ENCODE results near the gene RBBP5.
A peak's percentile ranks its signal among the peaks of the same experiment; 100 is the strongest.

RBBP5 gene

DNA sequence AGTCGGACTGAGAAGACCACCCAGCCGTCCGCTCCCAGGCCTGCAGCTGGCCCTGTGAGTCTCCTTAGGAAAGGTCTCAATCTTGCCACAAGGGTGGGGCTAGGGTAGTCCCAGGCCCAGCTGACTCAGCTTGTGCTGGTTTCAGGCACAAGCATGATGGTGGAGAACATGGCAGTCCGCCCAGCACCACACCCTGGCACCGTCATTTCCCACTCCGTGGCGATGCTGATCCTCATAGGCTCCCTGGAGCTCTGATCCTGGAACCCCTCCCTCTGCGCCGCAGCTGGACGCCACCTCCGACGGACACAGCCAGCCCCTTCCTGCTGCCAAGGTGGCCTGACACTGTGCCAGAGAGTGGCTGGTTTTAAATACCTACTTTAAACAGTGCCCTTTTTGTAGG, 48.3 kb downstream of the RBBP5 start:
- no peak for DNase-seq

- DNase-seq = no peak
Measured at GRCh38 chr1:205072881-205073280, 48.9 kb downstream of the RBBP5 start.

GRCh38 chr1:205072286-205072685, 49.5 kb downstream of the RBBP5 start:
- no peak for DNase-seq

- DNase-seq = no peak
Measured at GRCh38 chr1:205071801-205072200, 50.0 kb downstream of the RBBP5 start.

GRCh38 chr1:205071028-205071409, 50.8 kb downstream of the RBBP5 start:
- no peak for DNase-seq

DNA sequence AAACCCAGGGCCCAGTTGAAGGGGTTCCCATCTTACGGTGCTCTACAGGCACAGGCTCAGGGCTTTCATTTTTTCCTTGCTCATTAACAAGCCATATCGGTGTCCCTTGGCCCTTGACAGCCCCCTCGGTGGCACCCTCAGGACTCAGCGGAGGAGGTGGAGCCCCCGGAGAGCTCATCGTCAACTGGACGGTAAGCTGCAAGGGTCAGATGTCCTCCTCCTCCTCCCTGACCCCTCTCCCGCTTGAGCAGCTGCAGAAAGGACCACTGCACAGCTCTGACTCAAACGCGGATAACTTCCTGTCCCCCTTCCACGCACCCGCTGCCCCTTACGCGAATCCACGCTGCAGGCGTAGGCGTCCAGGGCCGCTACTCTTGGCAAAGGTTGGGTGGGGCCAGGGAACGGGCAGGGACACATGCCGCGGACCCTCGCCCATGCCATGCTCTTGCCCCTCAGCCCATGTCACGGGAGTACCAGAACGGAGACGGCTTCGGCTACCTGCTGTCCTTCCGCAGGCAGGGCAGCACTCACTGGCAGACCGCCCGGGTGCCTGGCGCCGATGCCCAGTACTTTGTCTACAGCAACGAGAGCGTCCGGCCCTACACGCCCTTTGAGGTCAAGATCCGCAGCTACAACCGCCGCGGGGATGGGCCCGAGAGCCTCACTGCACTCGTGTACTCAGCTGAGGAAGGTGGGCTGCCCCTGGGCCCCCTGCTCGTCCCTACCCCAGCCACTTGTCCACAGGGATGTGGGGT, 52.2 kb downstream of the RBBP5 start:
- no peak for DNase-seq

DNA sequence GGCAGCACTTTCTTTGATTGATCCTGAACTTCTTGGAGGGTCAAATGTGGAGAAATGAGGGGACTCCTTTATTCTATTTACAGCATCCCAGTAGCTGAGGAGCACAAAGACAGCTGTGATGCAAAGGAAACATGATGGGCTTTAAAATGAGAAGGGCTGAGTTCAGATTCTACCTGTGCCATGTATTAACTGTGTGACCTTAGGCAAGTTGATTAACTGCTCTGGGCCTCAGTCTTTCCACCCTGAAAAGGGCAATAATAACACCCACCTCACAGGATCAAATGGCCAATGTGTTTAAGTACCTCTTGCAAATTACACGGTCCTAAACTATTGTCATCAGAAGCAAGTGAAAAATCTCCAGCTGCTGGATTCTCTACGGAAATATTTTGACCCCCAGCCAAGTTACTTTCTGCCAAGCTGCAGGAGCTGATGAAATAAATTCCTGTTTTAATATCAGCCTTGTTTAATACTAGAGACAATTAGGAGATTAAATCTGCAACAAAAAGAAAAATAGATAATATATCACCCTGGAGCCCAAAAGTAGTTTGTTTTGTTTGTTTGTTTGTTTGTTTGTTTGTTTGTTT, 53.2 kb downstream of the RBBP5 start:
- no peak for DNase-seq

DNA sequence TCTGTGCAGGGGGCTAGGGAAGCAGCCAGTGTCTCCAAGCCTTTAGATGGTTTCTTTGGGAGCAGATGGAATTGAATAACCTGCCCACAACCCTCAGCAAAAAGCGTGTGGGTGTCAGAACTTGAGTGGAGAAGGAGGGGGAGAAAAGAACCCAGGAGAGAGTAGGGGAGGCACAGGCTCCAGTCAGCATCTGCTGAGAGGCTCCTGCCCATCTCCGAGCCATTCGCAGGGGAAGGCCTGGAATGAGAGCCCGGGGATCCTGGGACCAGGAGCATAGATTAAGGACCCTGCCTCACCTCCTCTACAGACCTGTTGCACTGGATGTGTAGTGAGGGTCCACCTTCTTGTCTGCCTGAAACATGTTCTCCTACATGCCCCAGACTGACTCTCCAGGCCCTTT, 53.8 kb downstream of the RBBP5 start:
- DNase-seq = no peak

DNA sequence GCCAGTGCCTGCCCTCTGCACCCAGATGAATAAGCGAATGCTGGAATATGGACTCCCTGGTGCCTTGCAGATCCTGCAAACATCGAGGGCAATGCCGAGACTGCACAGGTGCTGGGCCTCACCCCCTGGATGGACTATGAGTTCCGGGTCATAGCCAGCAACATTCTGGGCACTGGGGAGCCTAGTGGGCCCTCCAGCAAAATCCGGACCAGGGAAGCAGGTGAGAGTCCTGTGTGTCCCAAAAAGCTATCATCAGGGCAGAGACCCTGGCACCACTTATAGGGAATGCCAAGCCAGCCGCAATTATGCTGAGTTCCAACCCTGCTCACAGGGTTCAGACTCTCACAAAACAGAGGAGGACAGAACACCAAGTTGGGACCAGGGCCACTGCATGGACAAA, 54.7 kb downstream of the RBBP5 start:
- DNase-seq = no peak

DNA sequence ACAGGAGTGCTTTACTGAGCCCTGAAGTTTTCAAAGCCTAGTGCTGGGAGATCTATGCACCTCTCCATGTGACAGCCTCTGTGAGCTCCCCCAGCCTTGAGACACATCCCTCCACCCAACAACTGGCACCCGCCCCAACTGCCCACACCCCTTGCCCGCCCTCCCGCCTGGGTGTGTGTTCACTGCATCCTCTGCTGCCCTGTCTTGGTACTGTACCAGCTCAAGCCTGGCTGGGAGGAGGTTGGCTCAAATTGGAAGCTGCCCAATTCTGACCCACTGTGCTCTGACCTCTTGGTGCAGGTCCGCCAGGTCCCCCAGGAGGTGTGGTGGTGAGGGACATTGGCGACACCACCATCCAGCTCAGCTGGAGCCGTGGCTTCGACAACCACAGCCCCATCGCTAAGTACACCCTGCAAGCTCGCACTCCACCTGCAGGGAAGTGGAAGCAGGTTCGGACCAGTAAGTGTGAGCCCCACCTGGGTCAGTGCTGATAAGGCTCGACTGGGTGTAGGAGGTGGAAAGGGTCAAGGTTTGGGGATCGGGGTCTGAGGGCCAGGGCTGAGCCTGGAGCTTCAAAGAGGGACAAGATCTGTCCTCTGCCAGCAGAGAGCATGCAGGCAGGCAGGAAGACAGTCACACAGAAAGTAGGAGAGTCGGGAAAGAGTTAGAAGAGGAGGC, 55.5 kb downstream of the RBBP5 start:
- DNase-seq = no peak

GRCh38 chr1:205065666-205066065, 56.1 kb downstream of the RBBP5 start:
- DNase-seq = no peak

- DNase-seq = no peak
Measured at GRCh38 chr1:205064741-205065316, 56.9 kb downstream of the RBBP5 start.

DNA sequence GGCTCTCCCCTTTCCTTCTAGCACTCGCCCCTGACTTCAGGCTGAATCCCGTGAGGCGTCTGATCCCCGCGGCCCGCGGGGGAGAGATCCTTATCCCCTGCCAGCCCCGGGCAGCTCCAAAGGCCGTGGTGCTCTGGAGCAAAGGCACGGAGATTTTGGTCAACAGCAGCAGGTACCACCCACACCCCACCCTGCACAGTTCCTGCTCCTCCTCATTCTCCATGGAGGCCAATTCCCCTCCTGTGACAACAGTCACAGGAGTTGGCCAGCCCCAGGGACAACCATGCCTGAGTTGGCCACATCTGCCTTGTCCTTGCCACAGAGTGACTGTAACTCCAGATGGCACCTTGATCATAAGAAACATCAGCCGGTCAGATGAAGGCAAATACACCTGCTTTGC, 57.5 kb downstream of the RBBP5 start:
- no peak for DNase-seq

- DNase-seq = no peak
Measured at GRCh38 chr1:205062895-205063294, 58.9 kb downstream of the RBBP5 start.

DNA sequence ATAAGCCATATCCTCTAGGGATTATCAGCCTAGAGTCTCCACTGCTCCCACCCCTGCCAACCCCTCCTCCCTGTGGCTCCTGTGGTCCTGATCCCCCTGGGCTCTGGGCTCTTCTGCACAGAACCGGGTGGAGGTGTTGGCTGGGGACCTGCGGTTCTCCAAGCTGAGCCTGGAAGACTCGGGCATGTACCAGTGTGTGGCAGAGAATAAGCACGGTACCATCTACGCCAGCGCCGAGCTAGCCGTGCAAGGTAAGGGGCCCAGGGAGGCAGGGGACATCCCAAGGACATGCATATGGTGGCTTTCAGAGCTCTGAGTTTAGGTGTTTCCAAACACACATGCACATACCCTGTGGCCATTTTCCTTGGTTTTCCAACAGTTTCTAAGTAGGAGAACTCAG, 59.5 kb downstream of the RBBP5 start:
- DNase-seq = no peak

DNA sequence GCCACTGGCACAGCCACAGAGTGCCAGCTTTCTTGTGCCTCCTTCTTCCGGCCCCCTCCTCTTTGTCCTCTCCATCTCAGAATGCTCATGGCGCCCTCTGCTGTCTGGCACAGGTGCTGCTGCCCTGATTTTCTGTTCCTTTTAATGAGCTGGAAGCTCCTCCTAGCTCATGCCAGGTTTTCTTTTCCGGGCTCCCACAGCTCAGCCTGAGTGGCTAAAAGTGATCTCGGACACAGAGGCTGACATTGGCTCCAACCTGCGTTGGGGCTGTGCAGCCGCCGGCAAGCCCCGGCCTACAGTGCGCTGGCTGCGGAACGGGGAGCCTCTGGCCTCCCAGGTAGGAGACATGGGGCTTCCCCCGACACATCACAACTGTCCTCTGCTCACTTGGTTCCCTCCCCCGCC, 60.1 kb downstream of the RBBP5 start:
- peak; percentile 49 to 64 for DNase-seq

- no peak for DNase-seq
Measured at GRCh38 chr1:205061227-205061626, 60.6 kb downstream of the RBBP5 start.

DNA sequence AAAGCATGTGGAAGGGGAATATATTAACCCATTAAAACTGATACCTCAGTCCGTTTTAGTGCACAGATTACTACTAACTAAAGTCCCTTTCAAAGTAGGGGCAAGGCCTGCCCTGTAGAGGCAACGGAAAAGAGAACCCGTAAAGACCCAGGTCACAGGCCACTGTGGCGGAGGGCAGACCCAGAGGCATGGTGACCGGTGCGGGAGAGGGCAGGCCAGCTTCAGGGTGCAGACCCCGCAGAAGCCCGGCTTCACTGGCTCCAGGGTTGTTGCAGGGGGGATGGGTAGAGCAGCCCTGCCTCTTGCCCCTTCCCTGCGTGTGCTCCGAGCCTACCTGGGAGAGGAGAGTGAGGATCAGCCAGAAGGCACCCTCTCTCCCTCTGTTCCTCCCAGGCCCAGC, 61.0 kb downstream of the RBBP5 start:
- no peak for DNase-seq

- no peak for DNase-seq
Measured at GRCh38 chr1:205059660-205060059, 62.1 kb downstream of the RBBP5 start.

DNA sequence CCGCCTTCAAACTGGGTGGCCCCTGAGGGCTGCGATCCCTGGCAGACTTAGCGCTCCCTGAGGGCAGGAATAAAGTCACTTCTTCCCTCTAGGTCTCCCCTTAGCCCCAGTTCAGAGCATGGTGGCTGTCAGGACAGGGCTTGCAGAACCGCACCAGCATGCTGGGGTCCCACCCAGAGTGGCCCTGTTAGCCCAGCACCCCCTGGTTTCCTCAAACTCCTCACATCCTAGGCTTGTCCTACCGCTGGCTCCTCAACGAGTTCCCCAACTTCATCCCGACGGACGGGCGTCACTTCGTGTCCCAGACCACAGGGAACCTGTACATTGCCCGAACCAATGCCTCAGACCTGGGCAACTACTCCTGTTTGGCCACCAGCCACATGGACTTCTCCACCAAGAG, 62.9 kb downstream of the RBBP5 start:
- DNase-seq = no peak

GRCh38 chr1:205057808-205058575, 63.8 kb downstream of the RBBP5 start:
- no peak for DNase-seq

DNA sequence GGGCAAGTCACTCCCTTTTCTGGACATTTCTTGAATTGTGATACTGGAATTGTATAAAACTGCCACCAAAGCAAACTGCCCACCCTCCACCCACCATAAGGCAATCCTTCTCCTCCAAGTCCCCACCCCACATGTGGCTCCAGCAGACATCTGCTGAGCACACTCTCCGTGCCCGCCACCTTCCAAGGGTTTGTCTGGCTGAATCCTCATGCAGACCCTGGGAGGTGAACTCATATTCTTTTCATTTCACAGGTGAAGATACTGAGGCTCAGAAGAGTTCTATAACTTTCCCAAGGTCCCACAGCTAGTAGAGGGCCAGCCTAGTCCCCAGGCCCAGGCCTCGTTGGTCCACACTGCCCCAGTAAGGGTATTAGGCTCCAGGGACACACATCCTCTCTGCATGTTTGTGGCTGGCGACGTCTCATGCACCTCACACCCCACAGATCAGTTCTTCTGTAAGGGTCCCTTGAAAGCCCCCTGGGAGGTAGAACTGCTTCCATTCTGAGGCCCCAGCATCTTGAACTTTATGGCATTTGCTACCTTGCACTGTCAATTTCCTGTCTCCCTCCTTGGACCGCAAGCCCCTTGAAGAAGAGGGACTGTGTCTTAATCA, 64.7 kb downstream of the RBBP5 start:
- DNase-seq = no peak

DNA sequence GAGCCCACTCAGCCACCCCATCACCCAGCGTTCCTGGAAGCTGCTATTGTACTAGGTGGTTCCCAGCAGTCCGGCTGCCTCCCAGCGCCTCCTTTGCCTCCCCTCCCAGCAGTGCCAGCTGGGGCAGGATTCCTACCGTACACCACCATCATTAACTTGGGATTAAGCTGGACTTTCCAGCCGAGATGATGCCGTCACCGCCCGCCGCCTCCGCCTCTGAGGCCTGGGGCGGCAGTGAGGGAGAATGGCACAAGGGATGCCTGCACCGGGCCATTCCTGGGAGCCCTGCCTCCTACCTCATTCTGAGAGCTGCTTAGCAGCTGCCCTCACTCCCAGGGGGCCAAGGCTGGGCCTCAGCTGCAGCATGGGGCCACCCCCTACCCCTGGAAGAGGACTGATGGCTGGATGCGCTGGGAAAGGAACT, 65.6 kb downstream of the RBBP5 start:
- no peak for DNase-seq
